Measurements from ENCODE around the gene NHLRC4.

DNA sequence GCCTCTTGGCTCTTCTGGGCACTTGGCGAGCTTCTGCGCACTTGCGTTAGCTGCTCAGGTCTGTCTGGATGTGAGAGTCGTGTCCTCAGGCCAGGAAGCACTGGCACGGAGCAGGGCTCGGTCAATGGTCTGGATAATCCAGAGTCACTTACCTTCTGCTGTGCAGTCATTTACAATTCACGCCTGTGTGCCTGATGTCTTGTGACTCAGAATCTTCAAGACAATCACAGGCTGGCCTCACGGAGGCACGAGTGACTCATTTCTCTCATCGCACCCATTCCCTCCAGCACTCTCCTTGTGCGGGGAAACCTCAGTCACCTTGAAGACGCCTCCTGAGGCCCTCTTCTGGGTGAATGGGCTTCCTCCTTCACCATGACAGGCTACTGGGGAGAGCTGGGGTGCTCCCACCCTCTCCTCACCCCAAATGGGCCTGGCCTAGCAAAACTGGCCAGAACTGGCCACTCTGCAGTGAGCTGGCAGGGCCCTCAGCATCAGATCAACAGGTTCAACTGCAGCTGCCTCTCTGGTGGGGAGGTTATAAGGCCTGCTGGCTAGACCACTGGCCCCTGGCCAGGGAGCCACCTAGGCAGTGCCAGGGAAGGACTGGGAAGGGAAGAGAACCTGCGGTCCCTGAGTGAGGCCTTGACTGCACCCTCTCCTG, 41.2 kb upstream of the NHLRC4 start:
- TF ChIP-seq CTCF (IDR thresholded peaks at IDR 0.05) (no peak), REST (IDR thresholded peaks at IDR 0.05; ENCODE audit: insufficient read depth in 1 of 2, low read depth in 2 of 2, low read length in 1 of 2) (no peak), POLR2AphosphoS5 (IDR thresholded peaks at IDR 0.05; ENCODE audit: low read depth, low read length) (no peak; the same call in 1 of the 2 replicates), SIN3A (IDR thresholded peaks at IDR 0.05; ENCODE audit: borderline replicate concordance, insufficient read depth, low read depth, low read length) (no peak), TCF7L2 (IDR thresholded peaks at IDR 0.05; ENCODE audit: low read depth, low read length) (no peak)
